HepG2 (cell line): ENCODE results near the gene ADH5. TPM values are rescaled to one million over a fixed set of nuclear protein-coding genes. Genes with fewer than 3 reads are reported as not detected.

ENCODE experiments used
- ATAC-seq: fragments of 200-7000 bp; cut with Tn5 transposase; 3 replicates; pipeline ENCODE4 v1.9.1; 2020; ENCODE audit warnings: mild to moderate bottlenecking, moderate library complexity
- BruUV-seq: library from RNA; stranded (reverse); fragments of 400-500 nt; replicated peaks from 2 replicates; lab custom pipeline; 2021; lab: Mats Ljungman, UMichigan
- CTCF ChIA-PET: fragments of 300-600 bp; formaldehyde crosslinking; extraction: SDS; loops from one replicate; lab custom pipeline; 2021; ENCODE audit warnings: low total read pairs, inconsistent platforms, low intra/inter-chr PET ratio; lab: Yijun Ruan, JAX
- POLR2A ChIA-PET: fragments of 350-600 bp; sonication (Branson Sonifier 250); formaldehyde crosslinking; loops from one replicate; lab custom pipeline; 2020; ENCODE audit warnings: antibody characterized with exemption, inconsistent platforms; lab: Yijun Ruan, JAX
- DNase-seq: peaks from one replicate; pipeline ENCODE4 v3.0.0-alpha.2; 2015; ENCODE audit warnings: low spot score
- FAIRE-seq: peaks from 3 replicates; lab custom pipeline; 2011; peaks lifted over from hg19 to GRCh38; lab: Jason Lieb, UNC
- H2AFZ ChIP-seq: one replicate; pipeline ENCODE4 v1.6.1; 2011; ENCODE audit warnings: low read length, inconsistent platforms
- H3K27ac ChIP-seq: fragments of 300-600 bp; 3 replicates; pipeline ENCODE4 v1.8.0; 2011; ENCODE audit warnings: mixed run types, mild to moderate bottlenecking, mixed read lengths, low read length, inconsistent platforms; ENCODE audit not compliant: insufficient read depth; ENCODE audit errors: extremely low read length
- H3K27me3 ChIP-seq, 2 experiments: fragments of 200-600 bp in 1 of 2; 2 replicates in 1 of 2; 3 replicates in 1 of 2; pipeline versions ENCODE4 v1.6.0 to v1.8.0; 2011; ENCODE audit warnings: low read length in 2 of 2, mild to moderate bottlenecking in 2 of 2, moderate library complexity in 2 of 2, inconsistent platforms in 1 of 2; ENCODE audit not compliant: insufficient read depth in 2 of 2, control insufficient read depth in 1 of 2
- H3K36me3 ChIP-seq, 2 experiments: fragments of 200-600 bp in 1 of 2; replicated peaks in 1 of 2; 2 replicates in 1 of 2; 3 replicates in 1 of 2; pipeline versions ENCODE4 v1.5.1 to v1.8.0; 2011; ENCODE audit warnings: low read length in 2 of 2, inconsistent platforms in 1 of 2; ENCODE audit not compliant: insufficient read depth in 2 of 2, control insufficient read depth in 1 of 2
- H3K4me1 ChIP-seq: 2 replicates; pipeline ENCODE4 v1.5.1; 2012; ENCODE audit warnings: low read length, inconsistent platforms; ENCODE audit not compliant: insufficient read depth
- H3K4me2 ChIP-seq: 2 replicates; pipeline ENCODE4 v1.6.0; 2011; ENCODE audit warnings: low read depth, low read length, inconsistent platforms
- H3K4me3 ChIP-seq, 3 experiments: fragments of 200-600 bp in 1 of 3; sonication (generic), shearing (Covaris generic) in 1 of 3; replicated peaks in 1 of 3; 2 replicates each; pipeline ENCODE4 v1.5.1; 2011 to 2016; ENCODE audit warnings: low read length in 3 of 3, inconsistent platforms in 2 of 3, low read depth in 2 of 3, mild to moderate bottlenecking in 2 of 3, control low read depth in 1 of 3, mixed read lengths in 1 of 3; ENCODE audit not compliant: insufficient read depth in 1 of 3
- H3K79me2 ChIP-seq: one replicate; pipeline ENCODE4 v1.6.1; 2011; ENCODE audit warnings: low read length, inconsistent platforms; ENCODE audit not compliant: insufficient read depth
- H3K9ac ChIP-seq: 2 replicates; pipeline ENCODE4 v1.6.0; 2011; ENCODE audit warnings: mild to moderate bottlenecking, low read depth, low read length, inconsistent platforms; ENCODE audit not compliant: insufficient read depth
- H3K9me3 ChIP-seq: 2 replicates; pipeline ENCODE4 v1.5.1; 2012; ENCODE audit warnings: mild to moderate bottlenecking, low read length
- H4K20me1 ChIP-seq: 2 replicates; pipeline ENCODE4 v1.6.0; 2011; ENCODE audit warnings: inconsistent platforms, mild to moderate bottlenecking, low read length, moderate library complexity; ENCODE audit not compliant: insufficient read depth
- HES4 ChIP-seq: sonication (generic); formaldehyde crosslinking; IDR thresholded peaks from 2 replicates; pipeline ENCODE4 v1.9.0; 2021; ENCODE audit warnings: mild to moderate bottlenecking, missing genetic modification reagents, borderline replicate concordance
- HOXD1 ChIP-seq: sonication (generic); formaldehyde crosslinking; IDR thresholded peaks from 2 replicates; pipeline ENCODE4 v1.5.0; 2020; ENCODE audit warnings: missing genetic modification reagents
- KLF15 ChIP-seq: sonication (generic); formaldehyde crosslinking; IDR thresholded peaks from 2 replicates; pipeline ENCODE4 v1.8.1; 2023; ENCODE audit warnings: borderline replicate concordance, mild to moderate bottlenecking, inconsistent platforms, missing genetic modification reagents, mixed read lengths
- KLF16 ChIP-seq, 2 experiments: sonication (generic) in 1 of 2; formaldehyde crosslinking in 1 of 2; IDR thresholded peaks; 2 replicates each; pipeline versions ENCODE4 v1.6.1 to v1.8.0; 2016 to 2023; ENCODE audit warnings: missing genetic modification reagents in 2 of 2, missing compliant biosample characterization in 1 of 2
- MIER2 ChIP-seq: IDR thresholded peaks from 2 replicates; pipeline ENCODE4 v1.6.1; 2016; ENCODE audit warnings: missing biosample characterization, missing genetic modification reagents
- PAF1 ChIP-seq: IDR thresholded peaks from 2 replicates; pipeline ENCODE4 v1.6.1; 2016; ENCODE audit warnings: missing genetic modification reagents, missing compliant biosample characterization
- PAWR ChIP-seq: sonication (generic); formaldehyde crosslinking; IDR thresholded peaks from 2 replicates; pipeline ENCODE4 v1.4.0; 2020; ENCODE audit warnings: missing genetic modification reagents, mild to moderate bottlenecking, borderline replicate concordance
- RARA ChIP-seq: IDR thresholded peaks from 2 replicates; pipeline ENCODE4 v1.6.1; 2016; ENCODE audit warnings: missing genetic modification reagents, missing compliant biosample characterization
- TAF1 ChIP-seq: sonication (generic); formaldehyde crosslinking; IDR thresholded peaks from 2 replicates; pipeline ENCODE4 v1.4.0; 2020; ENCODE audit warnings: missing genetic modification reagents
- ZBTB10 ChIP-seq: sonication (generic); formaldehyde crosslinking; IDR thresholded peaks from 2 replicates; pipeline ENCODE4 v1.4.0; 2020; ENCODE audit warnings: missing genetic modification reagents, borderline replicate concordance
- ZBTB26 ChIP-seq: IDR thresholded peaks from 2 replicates; pipeline ENCODE4 v1.6.1; 2016; ENCODE audit warnings: missing compliant biosample characterization, missing genetic modification reagents, borderline replicate concordance
- ZNF296 ChIP-seq: sonication (generic); formaldehyde crosslinking; conservative IDR thresholded peaks from 2 replicates; pipeline ENCODE4 v1.5.0; 2020; ENCODE audit warnings: mild to moderate bottlenecking, missing genetic modification reagents
- ZNF569 ChIP-seq: sonication (generic); formaldehyde crosslinking; IDR thresholded peaks from 2 replicates; pipeline ENCODE4 v1.5.0; 2020; ENCODE audit warnings: mild to moderate bottlenecking, missing genetic modification reagents, moderate library complexity, borderline replicate concordance
- WGBS: methylation state at CpG from one replicate; pipeline ENCODE4 v1.1.6; 2017; ENCODE audit warnings: low lambda C conversion rate; 5-methylcytosine and 5-hydroxymethylcytosine counted together
- in situ Hi-C: cut with HindIII; loops from 2 replicates; pipeline ENCODE4 v1.10.0; 2017; ENCODE audit warnings: low pct_unique_long_range_greater_than_20kb; ENCODE audit not compliant: extremely low pct_ligation_motif_present
- intact Hi-C: fragments of 100-400 bp; cut with micrococcal nuclease; formaldehyde crosslinking; loops from one replicate; pipeline ENCODE4 v1.10.0; 2022; ENCODE audit not compliant: unreplicated experiment
- polyA plus RNA-seq, 8 experiments: library from polyadenylated mRNA; depleted of rRNA in 3 of 8; stranded (reverse) in 7 of 8; unstranded in 1 of 8; fragments of >200 nt; fragmentation: Illumina TruSeq in 4 of 8; extraction: Trizol in 4 of 8; gene quantifications; 2 replicates each; pipeline versions ENCODE4 v1.2.1 to v1.2.3, GENCODE V29; 2011 to 2016; ENCODE audit warnings: low read depth in 4 of 8, missing spikeins in 1 of 8, mixed read lengths in 1 of 8; ENCODE audit not compliant: insufficient read depth in 1 of 8
- total RNA-seq, 5 experiments: library from RNA; depleted of rRNA; stranded (reverse); fragments of >200 nt; fragmentation: Illumina TruSeq; extraction: Trizol; gene quantifications; 2 replicates each; pipeline ENCODE4 v1.2.3, GENCODE V29; 2016; ENCODE audit warnings: low read depth in 1 of 5
- TF ChIP-seq, protein P1 (sequence below): sonication (generic); formaldehyde crosslinking; IDR thresholded peaks from 2 replicates; pipeline ENCODE4 v1.4.0; 2020; ENCODE audit warnings: missing genetic modification reagents

Gene ADH5
- total and polyA plus RNA-seq, 2 of the 13 experiments (the other 11 are each of a cell fraction or from before 2014, with no cell fraction given) = 349 to 512 TPM

GRCh38 chr4:99052902-99053301, 35.7 kb downstream of the ADH5 start:
- Histone ChIP-seq H3K79me2 (no peaks in the 10 kb centered on the region), H3K4me1 (peaks cover 17% of the 10 kb centered on the region; the same call in 1 of the 2 replicates), H3K9me3 (no peaks in the 10 kb centered on the region), H3K9ac (no peak overlapping the region), H3K36me3 (peaks cover 11 to 60% of the 10 kb centered on the region in 2 experiments), H3K27me3 (no peaks in the 10 kb centered on the region), H3K4me3 (no peak overlapping the region), H3K27ac (no peak overlapping the region), H4K20me1 (peaks cover 2% of the 10 kb centered on the region; the same call in 1 of the 2 replicates), H2AFZ (no peak overlapping the region), H3K4me2 (no peak overlapping the region)
- DNase-seq = no peak
- intact Hi-C loops (no loop called here), in situ Hi-C loops (no loop called here)
- POLR2A ChIA-PET = no interaction called here
- CTCF ChIA-PET = no interaction called here
- ATAC-seq = no peak
- no peak for TF ChIP-seq HOXD1 (CRISPR knock-in tag)
- TF ChIP-seq PAF1 = no peak
- TF ChIP-seq ZNF569 (CRISPR knock-in tag) = no peak
- TF ChIP-seq KLF15 = no peak
- no peak for TF ChIP-seq ZBTB10 (CRISPR knock-in tag)
- TF ChIP-seq TAF1 = no peak
- FAIRE-seq = no peak
- BruUV-seq = no TSS peak

- peak; percentile 80 for ATAC-seq
- ChIA-PET CTCF (no interaction called here), POLR2A (no interaction called here)
- Histone ChIP-seq H3K9ac (no peak overlapping the region), H3K27ac (no peak overlapping the region), H3K27me3 (no peaks in the 10 kb centered on the region), H3K9me3 (no peaks in the 10 kb centered on the region), H4K20me1 (no peaks in the 10 kb centered on the region), H3K79me2 (no peaks in the 10 kb centered on the region), H3K4me3 (no peak overlapping the region), H3K36me3 (peaks cover 13 to 61% of the 10 kb centered on the region in 2 experiments), H2AFZ (no peak overlapping the region), H3K4me1 (peaks cover 14% of the 10 kb centered on the region; the same call in 1 of the 2 replicates), H3K4me2 (no peak overlapping the region)
- in situ Hi-C loops (loop anchor here (5.0 kb wide), 1 partner anchor 50 kb away; the partner anchor contains the start of gene METAP1), intact Hi-C loops (no loop called here)
- DNase-seq = no peak
- 99% methylated on average over 2 of the region's 2 CpGs for WGBS
- BruUV-seq = no TSS peak
- FAIRE-seq = no peak
- TF ChIP-seq HES4 (CRISPR knock-in tag) (no peak), KLF16 (CRISPR knock-in tag; IDR thresholded peaks at IDR 0.05) (no peak), ZNF296 (CRISPR knock-in tag) (no peak), ZBTB26 (no peak), RARA (CRISPR knock-in tag) (no peak), MIER2 (CRISPR knock-in tag) (no peak), PAWR (no peak)
- TF ChIP-seq, protein P1, sequence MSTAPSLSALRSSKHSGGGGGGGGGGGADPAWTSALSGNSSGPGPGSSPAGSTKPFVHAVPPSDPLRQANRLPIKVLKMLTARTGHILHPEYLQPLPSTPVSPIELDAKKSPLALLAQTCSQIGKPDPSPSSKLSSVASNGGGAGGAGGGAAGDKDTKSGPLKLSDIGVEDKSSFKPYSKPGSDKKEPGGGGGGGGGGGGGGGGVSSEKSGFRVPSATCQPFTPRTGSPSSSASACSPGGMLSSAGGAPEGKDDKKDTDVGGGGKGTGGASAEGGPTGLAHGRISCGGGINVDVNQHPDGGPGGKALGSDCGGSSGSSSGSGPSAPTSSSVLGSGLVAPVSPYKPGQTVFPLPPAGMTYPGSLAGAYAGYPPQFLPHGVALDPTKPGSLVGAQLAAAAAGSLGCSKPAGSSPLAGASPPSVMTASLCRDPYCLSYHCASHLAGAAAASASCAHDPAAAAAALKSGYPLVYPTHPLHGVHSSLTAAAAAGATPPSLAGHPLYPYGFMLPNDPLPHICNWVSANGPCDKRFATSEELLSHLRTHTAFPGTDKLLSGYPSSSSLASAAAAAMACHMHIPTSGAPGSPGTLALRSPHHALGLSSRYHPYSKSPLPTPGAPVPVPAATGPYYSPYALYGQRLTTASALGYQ = no peak
These were observed 40.9 kb downstream of the ADH5 start for GRCh38 chr4:99047710-99048109.
